HepG2 (cell line): Measurements from ENCODE around the gene UBR4. TPM values are rescaled to one million over a fixed set of nuclear protein-coding genes. Genes with fewer than 3 reads are reported as not detected.
A peak's percentile ranks its signal among the peaks of the same experiment; 100 is the strongest.

Experiments used
- ATAC-seq: fragments of 200-7000 bp; cut with Tn5 transposase; 3 replicates; pipeline ENCODE4 v1.9.1; 2020; ENCODE audit warnings: mild to moderate bottlenecking, moderate library complexity
- Bru-seq: library from RNA; stranded (reverse); fragments of 400-500 nt; gene quantifications from one replicate; lab custom pipeline; 2021; lab: Mats Ljungman, UMichigan
- BruChase-seq, 2 experiments: library from RNA; stranded (reverse); fragments of 400-500 nt; gene quantifications; one replicate each; lab custom pipeline; 2021; lab: Mats Ljungman, UMichigan
- BruUV-seq: library from RNA; stranded (reverse); fragments of 400-500 nt; replicated peaks from 2 replicates; lab custom pipeline; 2021; lab: Mats Ljungman, UMichigan
- CTCF ChIA-PET: fragments of 300-600 bp; formaldehyde crosslinking; extraction: SDS; loops from one replicate; lab custom pipeline; 2021; ENCODE audit warnings: low total read pairs, inconsistent platforms, low intra/inter-chr PET ratio; lab: Yijun Ruan, JAX
- POLR2A ChIA-PET: fragments of 350-600 bp; sonication (Branson Sonifier 250); formaldehyde crosslinking; loops from one replicate; lab custom pipeline; 2020; ENCODE audit warnings: antibody characterized with exemption, inconsistent platforms; lab: Yijun Ruan, JAX
- DNase-seq: peaks from one replicate; pipeline ENCODE4 v3.0.0-alpha.2; 2015; ENCODE audit warnings: low spot score
- FAIRE-seq: peaks from 3 replicates; lab custom pipeline; 2011; peaks lifted over from hg19 to GRCh38; lab: Jason Lieb, UNC
- H2AFZ ChIP-seq: one replicate; pipeline ENCODE4 v1.6.1; 2011; ENCODE audit warnings: low read length, inconsistent platforms
- H3K27ac ChIP-seq: fragments of 300-600 bp; 3 replicates; pipeline ENCODE4 v1.8.0; 2011; ENCODE audit warnings: mixed run types, mild to moderate bottlenecking, mixed read lengths, low read length, inconsistent platforms; ENCODE audit not compliant: insufficient read depth; ENCODE audit errors: extremely low read length
- H3K27me3 ChIP-seq, 2 experiments: fragments of 200-600 bp in 1 of 2; 2 replicates in 1 of 2; 3 replicates in 1 of 2; pipeline versions ENCODE4 v1.6.0 to v1.8.0; 2011; ENCODE audit warnings: low read length in 2 of 2, mild to moderate bottlenecking in 2 of 2, moderate library complexity in 2 of 2, inconsistent platforms in 1 of 2; ENCODE audit not compliant: insufficient read depth in 2 of 2, control insufficient read depth in 1 of 2
- H3K36me3 ChIP-seq, 2 experiments: fragments of 200-600 bp in 1 of 2; replicated peaks in 1 of 2; 2 replicates in 1 of 2; 3 replicates in 1 of 2; pipeline versions ENCODE4 v1.5.1 to v1.8.0; 2011; ENCODE audit warnings: low read length in 2 of 2, inconsistent platforms in 1 of 2; ENCODE audit not compliant: insufficient read depth in 2 of 2, control insufficient read depth in 1 of 2
- H3K4me1 ChIP-seq: 2 replicates; pipeline ENCODE4 v1.5.1; 2012; ENCODE audit warnings: low read length, inconsistent platforms; ENCODE audit not compliant: insufficient read depth
- H3K4me2 ChIP-seq: 2 replicates; pipeline ENCODE4 v1.6.0; 2011; ENCODE audit warnings: low read depth, low read length, inconsistent platforms
- H3K4me3 ChIP-seq, 3 experiments: fragments of 200-600 bp in 1 of 3; sonication (generic), shearing (Covaris generic) in 1 of 3; replicated peaks in 1 of 3; 2 replicates each; pipeline ENCODE4 v1.5.1; 2011 to 2016; ENCODE audit warnings: low read length in 3 of 3, inconsistent platforms in 2 of 3, low read depth in 2 of 3, mild to moderate bottlenecking in 2 of 3, control low read depth in 1 of 3, mixed read lengths in 1 of 3; ENCODE audit not compliant: insufficient read depth in 1 of 3
- H3K79me2 ChIP-seq: one replicate; pipeline ENCODE4 v1.6.1; 2011; ENCODE audit warnings: low read length, inconsistent platforms; ENCODE audit not compliant: insufficient read depth
- H3K9ac ChIP-seq: 2 replicates; pipeline ENCODE4 v1.6.0; 2011; ENCODE audit warnings: mild to moderate bottlenecking, low read depth, low read length, inconsistent platforms; ENCODE audit not compliant: insufficient read depth
- H3K9me3 ChIP-seq: 2 replicates; pipeline ENCODE4 v1.5.1; 2012; ENCODE audit warnings: mild to moderate bottlenecking, low read length
- H4K20me1 ChIP-seq: 2 replicates; pipeline ENCODE4 v1.6.0; 2011; ENCODE audit warnings: inconsistent platforms, mild to moderate bottlenecking, low read length, moderate library complexity; ENCODE audit not compliant: insufficient read depth
- RARG ChIP-seq: sonication (generic); formaldehyde crosslinking; IDR thresholded peaks from 2 replicates; pipeline ENCODE4 v1.4.0; 2020; ENCODE audit warnings: low read depth, mild to moderate bottlenecking, missing genetic modification reagents
- RBM22 ChIP-seq: fragments of 200-400 bp; formaldehyde crosslinking; optimal IDR thresholded peaks from 2 replicates; pipeline ENCODE3; 2017; ENCODE audit warnings: mild to moderate bottlenecking, low read length, moderate library complexity
- REPIN1 ChIP-seq: sonication (generic); formaldehyde crosslinking; IDR thresholded peaks from 2 replicates; pipeline ENCODE4 v1.8.0; 2022; ENCODE audit warnings: missing genetic modification reagents, low read depth, mild to moderate bottlenecking, borderline replicate concordance
- RFXAP ChIP-seq: sonication (generic); formaldehyde crosslinking; IDR thresholded peaks from 2 replicates; pipeline ENCODE4 v1.4.0; 2020; ENCODE audit warnings: missing genetic modification reagents, borderline replicate concordance
- TGIF2 ChIP-seq: IDR thresholded peaks from 2 replicates; pipeline ENCODE4 v1.6.1; 2016; ENCODE audit warnings: control low read depth, missing compliant biosample characterization
- ZNF232 ChIP-seq: sonication (generic); formaldehyde crosslinking; IDR thresholded peaks from 2 replicates; pipeline ENCODE4 v1.4.0; 2020; ENCODE audit warnings: missing genetic modification reagents, borderline replicate concordance
- ZNF274 ChIP-seq: sonication (generic); formaldehyde crosslinking; IDR thresholded peaks from 2 replicates; pipeline ENCODE4 v1.5.1; 2020; ENCODE audit warnings: mild to moderate bottlenecking, missing genetic modification reagents
- ZNF275 ChIP-seq: sonication (generic); formaldehyde crosslinking; IDR thresholded peaks from 2 replicates; pipeline ENCODE4 v1.8.0; 2022; ENCODE audit warnings: missing genetic modification reagents, mild to moderate bottlenecking, inconsistent platforms, borderline replicate concordance
- ZNF674 ChIP-seq: sonication (generic); formaldehyde crosslinking; IDR thresholded peaks from 2 replicates; pipeline ENCODE4 v1.5.0; 2020; ENCODE audit warnings: low read depth, mild to moderate bottlenecking, missing genetic modification reagents
- ZNF775 ChIP-seq: sonication (generic); formaldehyde crosslinking; IDR thresholded peaks from 2 replicates; pipeline ENCODE4 v1.4.0; 2020; ENCODE audit warnings: missing genetic modification reagents, mild to moderate bottlenecking, moderate library complexity, borderline replicate concordance
- ZNF777 ChIP-seq: sonication (generic); formaldehyde crosslinking; IDR thresholded peaks from 2 replicates; pipeline ENCODE4 v1.4.0; 2020; ENCODE audit warnings: missing genetic modification reagents
- WGBS: methylation state at CpG from one replicate; pipeline ENCODE4 v1.1.6; 2017; ENCODE audit warnings: low lambda C conversion rate; 5-methylcytosine and 5-hydroxymethylcytosine counted together
- in situ Hi-C: cut with HindIII; loops from 2 replicates; pipeline ENCODE4 v1.10.0; 2017; ENCODE audit warnings: low pct_unique_long_range_greater_than_20kb; ENCODE audit not compliant: extremely low pct_ligation_motif_present
- intact Hi-C: fragments of 100-400 bp; cut with micrococcal nuclease; formaldehyde crosslinking; loops from one replicate; pipeline ENCODE4 v1.10.0; 2022; ENCODE audit not compliant: unreplicated experiment
- long read RNA-seq, 2 experiments: library from RNA in 1 of 2; library from polyadenylated mRNA in 1 of 2; stranded (forward) in 1 of 2; unstranded in 1 of 2; transcript quantifications; one replicate each; pipeline ENCODE4 v2.0.0, GENCODE V29; 2019 to 2022
- polyA minus RNA-seq, 3 experiments: library from RNA; depleted of rRNA, polyadenylated mRNA; stranded (reverse); fragments of >200 nt; gene quantifications; 2 replicates each; pipeline ENCODE4 v1.2.3, GENCODE V29; 2011; ENCODE audit warnings: low replicate concordance in 1 of 3
- polyA plus RNA-seq, 8 experiments: library from polyadenylated mRNA; depleted of rRNA in 3 of 8; stranded (reverse) in 7 of 8; unstranded in 1 of 8; fragments of >200 nt; fragmentation: Illumina TruSeq in 4 of 8; extraction: Trizol in 4 of 8; gene quantifications; 2 replicates each; pipeline versions ENCODE4 v1.2.1 to v1.2.3, GENCODE V29; 2011 to 2016; ENCODE audit warnings: low read depth in 4 of 8, missing spikeins in 1 of 8, mixed read lengths in 1 of 8; ENCODE audit not compliant: insufficient read depth in 1 of 8
- total RNA-seq, 5 experiments: library from RNA; depleted of rRNA; stranded (reverse); fragments of >200 nt; fragmentation: Illumina TruSeq; extraction: Trizol; gene quantifications; 2 replicates each; pipeline ENCODE4 v1.2.3, GENCODE V29; 2016; ENCODE audit warnings: low read depth in 1 of 5
- TF ChIP-seq, protein P1 (sequence below): sonication (generic); formaldehyde crosslinking; IDR thresholded peaks from 2 replicates; pipeline ENCODE4 v1.4.0; 2020; ENCODE audit warnings: mild to moderate bottlenecking, missing genetic modification reagents
- TF ChIP-seq, protein P2 (sequence below): sonication (generic); formaldehyde crosslinking; IDR thresholded peaks from 2 replicates; pipeline ENCODE4 v1.4.0; 2020; ENCODE audit warnings: missing genetic modification reagents

The UBR4 gene
- 59.1 and 66.2 TPM in 2 replicates for total RNA-seq (2016; rRNA removed; fragmentation: Illumina TruSeq; extraction: Trizol)
- 17.7 and 18.4 TPM in 2 replicates for total RNA-seq (2016; cell fraction: cytosol; rRNA removed; fragmentation: Illumina TruSeq; extraction: Trizol; ENCODE audit: low read depth)
- total RNA-seq (2016; cell fraction: insoluble cytoplasmic fraction; rRNA removed; fragmentation: Illumina TruSeq; extraction: Trizol) = 53.6 and 64.6 TPM in 2 replicates
- 19.8 and 23.1 TPM in 2 replicates for total RNA-seq (2016; cell fraction: membrane; rRNA removed; fragmentation: Illumina TruSeq; extraction: Trizol)
- 105 and 127 TPM in 2 replicates for total RNA-seq (2016; cell fraction: nucleus; rRNA removed; fragmentation: Illumina TruSeq; extraction: Trizol)
- polyA plus RNA-seq (2011; rRNA removed) = 106 and 137 TPM in 2 replicates
- 67.5 and 69.8 TPM in 2 replicates for polyA plus RNA-seq (2011; cell fraction: cytosol; rRNA removed)
- 915 and 1,017 TPM in 2 replicates for polyA plus RNA-seq (2011; cell fraction: nucleus; rRNA removed)
- polyA plus RNA-seq (2012) = 113 and 180 TPM in 2 replicates
- polyA plus RNA-seq (2016; cell fraction: cytosol; fragmentation: Illumina TruSeq; extraction: Trizol; ENCODE audit: low read depth) = 6.1 and 6.6 TPM in 2 replicates
- polyA plus RNA-seq (2016; cell fraction: insoluble cytoplasmic fraction; fragmentation: Illumina TruSeq; extraction: Trizol; ENCODE audit: low read depth) = 42.9 and 62.8 TPM in 2 replicates
- polyA plus RNA-seq (2016; cell fraction: membrane; fragmentation: Illumina TruSeq; extraction: Trizol; ENCODE audit: low read depth) = 9.9 and 10.5 TPM in 2 replicates
- polyA plus RNA-seq (2016; cell fraction: nucleus; fragmentation: Illumina TruSeq; extraction: Trizol; ENCODE audit: insufficient read depth, low read depth) = 262 and 285 TPM in 2 replicates
- polyA minus RNA-seq (2011; rRNA and poly(A)+ RNA removed; ENCODE audit: low replicate concordance) = 142 and 234 TPM in 2 replicates
- 82.8 and 97.7 TPM in 2 replicates for polyA minus RNA-seq (2011; cell fraction: cytosol; rRNA and poly(A)+ RNA removed)
- polyA minus RNA-seq (2011; cell fraction: nucleus; rRNA and poly(A)+ RNA removed) = 335 and 414 TPM in 2 replicates
- Bru-seq, nascent RNA = percentile 90 among the genes with signal in this experiment
- BruChase-seq, experiment 1, labeled RNA remaining after a 6-hour chase = percentile 96 among the genes with signal in this experiment
- percentile 92 among the genes with signal in this experiment for BruChase-seq, experiment 2, labeled RNA remaining after a 2-hour chase
- long read RNA-seq, experiment 1, partial matches to known transcripts = 9 of 11 reads
- long read RNA-seq, experiment 1, other reads (novel, unspliced or antisense) = 2 of 11 reads
- long read RNA-seq, experiment 2, full-length matches to known transcripts = 3 of 79 reads
- long read RNA-seq, experiment 2, partial matches to known transcripts = 45 of 79 reads
- long read RNA-seq, experiment 2, other reads (novel, unspliced or antisense) = 31 of 79 reads

DNA sequence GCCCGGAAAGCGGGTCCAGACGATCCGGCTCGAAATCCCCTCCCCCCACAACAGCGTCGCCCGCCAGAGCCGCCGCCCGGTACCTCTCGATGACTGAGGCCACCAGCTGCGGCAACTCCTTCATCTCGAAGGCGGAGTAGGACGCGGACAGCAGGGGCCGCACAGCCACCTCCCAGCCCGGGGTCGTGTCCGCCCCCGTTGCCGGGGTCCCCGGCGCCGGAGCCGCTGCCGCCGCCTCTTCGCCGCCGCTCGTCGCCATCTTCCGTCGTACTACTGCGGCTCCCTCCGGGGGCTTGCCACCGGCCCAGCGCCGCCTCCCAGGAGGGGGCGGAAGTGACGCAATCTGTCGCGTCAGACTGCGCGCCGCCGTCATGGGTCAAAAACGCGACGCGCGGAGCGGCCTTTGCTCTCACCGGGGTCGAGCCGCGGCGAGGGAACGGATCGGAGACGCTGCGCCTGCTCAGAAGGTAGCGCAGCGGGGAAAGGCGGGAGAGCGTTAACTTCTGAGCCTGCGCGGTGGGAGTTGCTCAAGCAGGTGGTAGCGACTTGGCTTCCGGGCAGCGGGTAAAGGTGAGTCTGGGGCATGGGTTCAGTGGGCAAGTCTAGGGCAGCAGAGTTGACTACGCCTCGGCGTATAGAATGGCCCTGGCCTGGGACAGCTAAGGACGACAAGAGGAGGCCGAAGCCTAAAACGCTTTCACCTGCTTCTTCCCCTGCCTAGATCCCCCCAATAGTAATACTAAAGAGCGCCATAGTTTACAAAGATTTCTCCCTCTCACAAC, at the start of gene UBR4:
UBR4 (minus strand) TSS at position 277 of the 782 bp plus-strand sequence; CDS start at position 259, 18 bp downstream.
- Histone ChIP-seq H4K20me1 (peaks cover 31% of the 10 kb centered on the region), H3K4me3 (peak within 1 kb of the TSS; percentile 84 to 87 (median 84)), H3K4me2 (peak within 1 kb of the TSS; percentile 93), H3K27me3 (peaks cover 0 to 4% of the 10 kb centered on the region in 2 experiments; a peak in 1 of 5 replicates), H3K36me3 (peaks cover 1 to 13% of the 10 kb centered on the region in 2 experiments; a peak in 3 of 5 replicates), H3K9ac (peak within 1 kb of the TSS; percentile 93), H3K4me1 (peaks cover 73% of the 10 kb centered on the region), H2AFZ (peak within 1 kb of the TSS; percentile 39), H3K9me3 (no peaks in the 10 kb centered on the region), H3K79me2 (peaks cover 80% of the 10 kb centered on the region), H3K27ac (peak within 1 kb of the TSS; percentile 92)
- POLR2A ChIA-PET = interaction anchor here (0.9 to 1.5 kb wide), 5 partner anchors 8 to 41 kb away, joined by 3 to 11 read pairs (median 6); partner anchors contain the start of gene EMC1
- 0% methylated on average over 11 of the region's 80 CpGs for WGBS
- FAIRE-seq = peak; percentile 94
- peak; percentile 94 for DNase-seq
- intact Hi-C loops (no loop called here), in situ Hi-C loops (no loop called here)
- ATAC-seq = peak; percentile 95
- CTCF ChIA-PET = no interaction called here
- no TSS peak for BruUV-seq
- TF ChIP-seq ZNF275 (CRISPR knock-in tag) (peak; percentile 85; the same call in 1 of the 2 replicates), REPIN1 (peak; percentile 71), ZNF775 (CRISPR knock-in tag) (no peak), TGIF2 (CRISPR knock-in tag) (peak; percentile 72; the same call in 1 of the 2 replicates), ZNF674 (no peak), ZNF232 (peak; percentile 86; the same call in 1 of the 2 replicates), ZNF274 (CRISPR knock-in tag) (peak; percentile 92; the same call in 1 of the 2 replicates), ZNF777 (CRISPR knock-in tag) (no peak), RARG (CRISPR knock-in tag) (no peak), RBM22 (no peak), RFXAP (CRISPR knock-in tag) (peak; percentile 82; the same call in 1 of the 2 replicates)
- TF ChIP-seq, protein P1, sequence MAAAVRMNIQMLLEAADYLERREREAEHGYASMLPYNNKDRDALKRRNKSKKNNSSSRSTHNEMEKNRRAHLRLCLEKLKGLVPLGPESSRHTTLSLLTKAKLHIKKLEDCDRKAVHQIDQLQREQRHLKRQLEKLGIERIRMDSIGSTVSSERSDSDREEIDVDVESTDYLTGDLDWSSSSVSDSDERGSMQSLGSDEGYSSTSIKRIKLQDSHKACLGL = peak; percentile 65; the same call in 1 of the 2 replicates
- TF ChIP-seq, protein P2, sequence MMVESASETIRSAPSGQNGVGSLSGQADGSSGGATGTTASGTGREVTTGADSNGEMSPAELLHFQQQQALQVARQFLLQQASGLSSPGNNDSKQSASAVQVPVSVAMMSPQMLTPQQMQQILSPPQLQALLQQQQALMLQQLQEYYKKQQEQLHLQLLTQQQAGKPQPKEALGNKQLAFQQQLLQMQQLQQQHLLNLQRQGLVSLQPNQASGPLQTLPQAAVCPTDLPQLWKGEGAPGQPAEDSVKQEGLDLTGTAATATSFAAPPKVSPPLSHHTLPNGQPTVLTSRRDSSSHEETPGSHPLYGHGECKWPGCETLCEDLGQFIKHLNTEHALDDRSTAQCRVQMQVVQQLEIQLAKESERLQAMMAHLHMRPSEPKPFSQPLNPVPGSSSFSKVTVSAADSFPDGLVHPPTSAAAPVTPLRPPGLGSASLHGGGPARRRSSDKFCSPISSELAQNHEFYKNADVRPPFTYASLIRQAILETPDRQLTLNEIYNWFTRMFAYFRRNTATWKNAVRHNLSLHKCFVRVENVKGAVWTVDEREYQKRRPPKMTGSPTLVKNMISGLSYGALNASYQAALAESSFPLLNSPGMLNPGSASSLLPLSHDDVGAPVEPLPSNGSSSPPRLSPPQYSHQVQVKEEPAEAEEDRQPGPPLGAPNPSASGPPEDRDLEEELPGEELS (CRISPR knock-in tag) = peak; percentile 82
